Measurements from ENCODE around the gene ZFR.

GRCh38 chr5:32432633-32433032 lies 11.9 kb downstream of the ZFR start:
- TF ChIP-seq CTCF (optimal IDR thresholded peaks at IDR 0.05 in 1 of 3, IDR thresholded peaks at IDR 0.05 in 1 of 3, conservative IDR thresholded peaks at IDR 0.05 in 1 of 3; ENCODE audit: extremely low read depth in 1 of 3, insufficient read depth in 2 of 3, low read length in 3 of 3) (no peak), EZH2 (IDR thresholded peaks at IDR 0.05; ENCODE audit: low read length) (no peak)

All from keratinocyte (primary cell).